ENCODE results near the gene LILRA6.
"Not testable (repeated sequence)": the region's sequence is repeated elsewhere in the genome, so short reads cannot be mapped to it uniquely, and the experiment has no call there.

Gene LILRA6

GRCh38 chr19:54231077-54231931 is 11.3 kb downstream of the LILRA6 start:
- peak; percentile 90 for DNase-seq (ENCODE audit: low spot score)

DNA sequence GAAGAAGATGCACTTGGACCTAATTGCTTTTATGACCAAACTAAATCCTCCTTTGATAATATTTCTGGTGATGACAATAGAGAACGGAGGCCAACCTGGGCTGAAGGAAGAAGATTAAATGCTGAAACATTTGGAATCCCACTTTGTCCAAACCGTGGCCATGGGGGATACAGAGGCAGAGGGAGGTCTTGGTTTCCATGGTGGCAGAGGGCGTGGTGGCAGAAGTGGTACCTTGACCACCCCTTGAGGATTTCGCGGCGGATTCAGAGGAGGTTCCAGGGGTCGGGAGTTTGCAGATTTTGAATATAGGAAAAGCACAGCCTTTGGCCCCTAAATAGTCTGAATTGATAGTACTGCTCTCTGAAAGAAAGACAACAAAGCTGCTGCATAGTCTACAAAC is 12.6 kb downstream of the LILRA6 start:
- DNase-seq (ENCODE audit: low spot score): no peak

DNA sequence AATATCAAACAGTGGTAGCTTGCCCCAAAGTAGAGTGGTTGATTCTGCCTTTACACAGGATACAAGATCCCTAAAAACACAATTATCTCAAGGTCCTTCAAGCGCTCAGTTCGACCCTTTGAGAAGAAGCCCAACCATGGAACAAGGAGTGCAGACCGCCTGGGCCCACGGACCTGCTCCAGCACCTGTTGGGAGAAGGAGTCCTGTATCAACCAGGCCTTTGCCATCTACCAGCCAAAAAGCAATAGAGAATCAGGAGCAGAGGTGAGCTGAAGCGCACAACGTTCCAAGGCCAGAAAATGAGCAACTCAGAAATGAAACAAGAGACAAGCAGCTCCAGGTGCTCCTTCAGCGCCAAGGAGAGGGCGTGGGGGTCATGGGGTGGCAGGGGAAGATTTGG is 13.4 kb downstream of the LILRA6 start:
- no peak for DNase-seq (ENCODE audit: low spot score)

DNA sequence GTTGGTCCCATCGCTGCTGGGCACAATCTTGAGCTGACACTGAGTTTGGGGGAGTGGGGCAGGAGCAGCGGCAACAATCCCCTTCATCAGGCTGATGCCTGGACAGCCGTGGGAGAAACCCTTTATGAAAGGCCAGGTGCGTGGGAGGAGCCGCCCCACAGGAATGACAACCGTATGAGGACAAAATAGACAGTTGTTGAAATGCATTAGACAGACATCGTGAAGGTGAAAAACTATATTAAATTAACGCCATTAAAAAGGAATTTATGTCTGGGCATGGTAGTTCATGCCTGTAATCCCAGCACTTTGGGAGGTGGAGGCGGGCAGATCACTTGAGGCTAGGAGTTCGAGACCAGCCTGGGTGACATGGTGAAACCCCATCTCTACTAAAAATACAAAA is 18.0 kb downstream of the LILRA6 start:
- not testable (repeated sequence) for DNase-seq (ENCODE audit: low spot score)

DNA sequence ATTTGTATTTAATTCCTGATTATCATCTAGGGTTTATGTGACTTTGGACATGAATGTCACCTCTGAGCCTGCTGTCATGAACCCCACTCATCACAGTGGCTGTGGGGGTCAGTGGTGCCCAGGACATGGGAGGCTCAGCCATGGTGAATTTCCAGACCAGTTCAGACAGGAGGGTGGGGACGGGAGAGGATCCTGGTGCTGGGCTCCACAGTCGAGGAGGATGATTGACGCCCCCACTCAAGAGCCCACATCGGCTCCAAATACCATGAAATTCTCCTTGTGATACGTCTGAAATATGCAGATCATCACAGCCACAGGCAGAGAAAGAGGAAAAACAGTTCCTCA is 18.7 kb downstream of the LILRA6 start:
- DNase-seq (ENCODE audit: low spot score): not testable (repeated sequence)

- not testable (repeated sequence) for DNase-seq (ENCODE audit: low spot score)
Observed at GRCh38 chr19:54223277-54223936, 19.2 kb downstream of the LILRA6 start.

DNA sequence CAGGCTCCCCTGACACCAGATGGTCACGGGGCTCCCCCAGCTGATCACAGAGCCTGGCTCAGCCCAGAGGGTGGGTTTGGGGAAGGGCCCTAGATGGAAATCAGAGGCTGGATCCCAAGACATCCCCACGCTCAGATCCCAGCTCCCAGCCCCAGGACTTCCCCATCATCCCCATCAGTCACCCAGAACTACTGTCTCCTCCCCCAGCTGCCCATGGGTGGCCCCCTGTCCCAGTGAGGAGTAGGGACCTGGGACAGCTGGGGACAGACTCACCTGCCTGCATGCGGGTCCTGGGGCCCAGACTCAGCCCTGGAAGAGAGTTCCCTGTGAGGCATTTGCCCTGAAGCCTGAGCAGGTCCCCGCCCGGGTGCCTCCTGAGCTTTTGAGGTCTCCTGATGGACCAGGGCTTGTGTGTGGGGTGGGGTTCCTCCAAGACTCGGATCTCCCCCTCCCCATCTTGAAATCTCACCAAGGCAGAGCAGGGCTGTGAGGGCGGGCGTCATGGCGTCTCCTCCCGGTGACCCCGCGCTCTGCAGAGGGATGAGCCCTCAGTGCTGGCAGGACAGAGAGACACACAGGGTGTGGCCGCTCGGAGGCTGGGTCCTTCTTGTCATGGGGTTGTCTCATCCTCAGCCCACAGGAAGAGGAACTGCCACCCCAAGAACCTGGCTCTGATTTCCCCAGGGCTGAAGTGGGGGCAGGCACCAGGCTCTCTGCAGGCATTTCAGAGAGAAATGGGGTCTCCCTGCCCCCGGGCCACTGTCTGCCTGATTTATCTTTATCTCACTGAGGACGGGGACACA is 19.9 kb downstream of the LILRA6 start, which contains the start of gene LILRB3:
TSS of gene LILRB3 (minus strand) at position 534 of the 803 bp plus-strand sequence. CDS start at position 503, 31 bp downstream.
- DNase-seq (ENCODE audit: low spot score): not testable (repeated sequence)

- not testable (repeated sequence) for DNase-seq (ENCODE audit: low spot score)
Observed at GRCh38 chr19:54221947-54222346, 20.6 kb downstream of the LILRA6 start.

- DNase-seq (ENCODE audit: low spot score): not testable (repeated sequence)
Observed at GRCh38 chr19:54219702-54220101, 22.9 kb downstream of the LILRA6 start.

DNA sequence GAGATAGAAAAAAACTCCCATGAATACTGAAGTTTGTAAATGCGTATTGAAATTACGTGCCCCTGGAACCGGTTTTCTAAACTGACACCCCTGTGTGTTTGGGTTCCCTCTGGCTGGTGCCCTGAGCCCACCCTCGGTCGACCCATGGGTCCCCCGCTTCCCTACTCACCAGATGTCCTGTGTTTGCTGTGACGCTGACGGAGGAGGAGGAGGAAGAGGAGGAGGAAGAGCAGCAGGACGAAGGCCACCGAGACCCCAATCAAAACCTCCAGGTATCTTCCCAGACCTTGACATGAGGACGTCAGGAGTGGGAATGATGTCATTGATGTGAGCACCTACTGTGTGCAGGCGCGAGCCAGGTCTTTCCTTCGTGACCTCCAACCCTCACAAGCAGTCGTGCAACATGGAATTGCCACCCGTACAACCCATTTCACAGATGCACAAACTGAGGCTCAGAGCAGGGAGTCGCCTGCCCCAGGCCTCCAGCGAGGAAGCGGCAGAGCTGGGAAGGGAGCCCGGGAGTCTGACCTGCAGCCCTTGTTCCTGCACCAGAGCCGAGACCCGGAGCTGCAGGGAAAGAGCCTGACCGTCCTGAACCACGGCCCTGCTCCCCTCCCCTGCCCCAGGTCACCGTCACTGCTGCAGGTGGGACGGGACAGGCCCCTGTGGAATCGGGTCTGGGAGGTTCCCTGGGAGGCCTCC is 23.5 kb downstream of the LILRA6 start:
- DNase-seq (ENCODE audit: low spot score): no peak

GRCh38 chr19:54218259-54218658 is 24.3 kb downstream of the LILRA6 start:
- no peak for DNase-seq (ENCODE audit: low spot score)

- not testable (repeated sequence) for DNase-seq (ENCODE audit: low spot score)
Observed at GRCh38 chr19:54217517-54218247, 24.9 kb downstream of the LILRA6 start.

DNA sequence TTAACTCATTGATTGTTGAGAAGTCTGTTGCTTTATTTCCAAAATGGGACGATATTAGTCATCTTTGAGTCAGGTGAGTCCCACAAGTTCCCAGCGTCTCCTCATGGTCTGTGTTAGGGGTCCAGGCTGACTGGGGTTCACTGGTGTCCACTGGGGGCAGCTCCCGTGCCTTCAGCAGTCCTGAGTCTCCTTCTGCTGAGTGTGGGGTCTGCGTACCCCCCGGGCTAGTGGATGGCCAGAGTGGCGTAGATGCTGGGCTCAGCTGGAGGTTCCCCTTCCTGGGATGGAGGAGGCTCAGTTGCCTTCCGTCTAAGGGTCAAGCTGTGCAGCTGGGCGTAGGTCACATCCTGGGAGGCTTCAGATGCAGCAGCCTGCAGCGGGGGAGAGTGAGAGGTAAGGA is 25.7 kb downstream of the LILRA6 start:
- DNase-seq (ENCODE audit: low spot score): no peak

DNA sequence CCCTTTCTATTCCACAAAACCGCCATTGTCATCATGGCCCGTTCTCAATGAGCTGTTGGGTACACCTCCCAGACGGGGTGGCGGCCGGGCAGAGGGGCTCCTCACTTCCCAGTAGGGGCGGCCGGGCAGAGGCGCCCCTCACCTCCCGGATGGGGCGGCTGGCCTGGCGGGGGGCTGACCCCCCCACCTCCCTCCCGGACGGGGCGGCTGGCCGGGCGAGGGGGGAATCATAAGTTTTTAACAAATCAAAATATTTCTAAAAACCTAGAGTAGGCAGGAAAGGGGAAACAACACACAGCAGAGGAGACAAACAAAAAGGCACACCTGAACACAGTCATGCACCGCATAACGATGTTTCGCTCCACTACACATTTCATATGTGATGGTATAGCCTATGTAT is 27.9 kb downstream of the LILRA6 start:
- not testable (repeated sequence) for DNase-seq (ENCODE audit: low spot score)

DNA sequence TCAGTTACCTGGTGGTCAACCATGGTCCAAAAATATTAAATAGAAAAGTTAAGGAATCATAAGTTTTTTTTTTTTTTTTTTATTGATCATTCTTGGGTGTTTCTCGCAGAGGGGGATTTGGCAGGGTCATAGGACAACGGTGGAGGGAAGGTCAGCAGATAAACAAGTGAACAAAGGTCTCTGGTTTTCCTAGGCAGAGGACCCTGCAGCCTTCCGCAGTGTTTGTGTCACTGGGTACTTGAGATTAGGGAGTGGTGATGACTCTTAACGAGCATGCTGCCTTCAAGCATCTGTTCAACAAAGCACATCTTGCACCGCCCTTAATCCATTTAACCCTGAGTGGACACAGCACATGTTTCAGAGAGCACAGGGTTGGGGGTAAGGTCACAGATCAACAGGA is 28.4 kb downstream of the LILRA6 start:
- DNase-seq (ENCODE audit: low spot score): not testable (repeated sequence)

DNA sequence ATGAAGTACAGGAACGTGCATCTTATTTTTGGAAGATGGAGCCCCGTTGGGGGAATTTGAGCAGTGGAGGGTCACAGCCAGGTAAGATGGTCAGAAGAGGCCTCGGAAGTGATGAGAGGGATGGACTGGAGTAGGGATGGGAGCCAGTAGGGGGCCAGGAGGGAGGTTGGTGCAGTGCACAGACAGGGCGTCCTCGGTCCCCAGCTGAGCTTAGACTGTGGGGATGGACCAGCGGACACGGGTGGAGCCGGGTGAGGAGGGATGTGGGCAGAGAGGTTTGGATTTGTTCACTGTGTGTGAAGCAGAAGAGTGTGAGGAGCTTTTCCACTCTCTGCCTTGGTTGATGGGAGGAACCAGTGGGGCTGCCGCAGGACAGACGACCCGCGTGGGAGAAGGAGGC is 31.4 kb downstream of the LILRA6 start:
- no peak for DNase-seq (ENCODE audit: low spot score)

GRCh38 chr19:54209811-54210494 is 32.6 kb downstream of the LILRA6 start:
- DNase-seq (ENCODE audit: low spot score): peak; percentile 91

DNA sequence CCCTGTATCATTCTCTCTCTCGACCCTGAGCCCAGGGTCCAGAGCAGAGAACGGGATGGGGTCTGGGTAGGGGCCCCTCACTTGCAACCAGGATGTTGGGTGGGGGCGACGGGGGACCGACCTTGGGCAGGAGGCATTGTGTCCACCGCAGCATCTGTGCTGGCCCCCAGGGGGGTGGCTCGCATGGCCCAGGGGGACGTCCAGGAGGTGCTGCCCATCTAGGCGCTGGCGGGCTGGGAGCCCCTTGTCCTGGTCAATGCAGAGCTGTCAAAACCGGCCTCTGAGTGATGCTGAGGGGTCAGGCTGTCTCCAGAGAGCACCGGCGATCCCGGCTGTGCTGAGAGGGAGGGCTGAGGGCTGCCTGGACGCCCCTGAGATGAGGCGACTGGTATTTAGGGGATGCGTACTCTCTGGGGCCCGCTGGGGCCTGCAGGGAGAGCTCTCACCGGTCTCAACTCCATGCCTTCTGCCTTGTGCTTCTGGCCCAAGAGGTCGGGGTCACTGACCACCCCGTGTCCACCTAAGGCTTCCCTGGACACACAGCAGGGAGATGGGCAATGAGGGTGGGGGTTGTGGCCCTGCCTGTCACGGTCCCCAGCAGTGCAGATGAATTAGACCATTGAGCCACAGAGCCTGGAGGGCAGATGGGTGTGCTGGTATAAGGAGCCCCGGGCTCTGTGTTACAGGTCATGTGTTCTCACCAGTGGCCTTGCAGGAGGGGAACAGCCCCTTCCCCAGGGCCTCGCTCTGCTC is 33.4 kb downstream of the LILRA6 start:
- DNase-seq (ENCODE audit: low spot score): peak; percentile 66

- no peak for DNase-seq (ENCODE audit: low spot score)
Observed at GRCh38 chr19:54208784-54209057, 33.9 kb downstream of the LILRA6 start.
